ENCODE results near the gene MACROD2. TPM values are rescaled to one million over a fixed set of nuclear protein-coding genes. Genes with fewer than 3 reads are reported as not detected.

MACROD2 gene
- total RNA-seq, 2 donors from 2014 or later, result 8.0 to 19.4 TPM

GRCh38 chr20:15887387-15887786 lies 1892.1 kb downstream of the MACROD2 start:
- Histone ChIP-seq H3K36me3 (no peaks in the 10 kb centered on the region), H3K9me3 (no peaks in the 10 kb centered on the region), H3K27me3 (replicated peaks; ENCODE audit: insufficient read depth) (no peaks in the 10 kb centered on the region), H3K4me1 (replicated peaks) (no peaks in the 10 kb centered on the region), H3K4me3 (no peak overlapping the region), H3K27ac (no peak overlapping the region)
- 86% methylated on average over 2 of the region's 2 CpGs for WGBS
- intact Hi-C loops (cut with DNase I), result no loop called here
- DNase-seq (ENCODE audit: low spot score), result no peak
- TF ChIP-seq CTCF (IDR thresholded peaks at IDR 0.05) (no peak), POLR2AphosphoS5 (IDR thresholded peaks at IDR 0.05) (no peak), POLR2A (IDR thresholded peaks at IDR 0.05) (no peak)

DNA sequence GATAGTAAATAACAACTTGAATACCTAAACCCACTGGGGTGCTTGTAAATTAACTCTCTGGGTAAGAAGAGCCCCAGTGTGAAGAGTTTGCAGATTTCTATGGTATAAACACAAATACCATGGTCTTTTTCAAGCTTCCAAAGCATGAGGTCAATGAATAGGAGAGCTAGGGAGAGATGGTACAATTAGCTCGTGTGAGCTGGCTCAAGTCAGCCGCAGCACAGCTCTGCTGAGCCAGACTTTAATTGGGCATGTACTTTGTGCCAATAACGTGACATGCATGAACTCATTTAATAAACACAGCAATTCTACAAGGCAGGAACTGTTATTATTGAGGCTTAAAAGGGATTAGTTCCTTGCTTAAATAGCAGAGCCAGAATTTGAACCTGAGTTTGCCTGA lies 1893.7 kb downstream of the MACROD2 start:
- no peak overlapping the region for H3K27ac ChIP-seq

GRCh38 chr20:15889514-15890256 lies 1894.4 kb downstream of the MACROD2 start:
- no peaks in the 10 kb centered on the region for H3K36me3 ChIP-seq
- H3K9me3 ChIP-seq, result no peaks in the 10 kb centered on the region
- DNase-seq (ENCODE audit: low spot score), result no peak
- no peaks in the 10 kb centered on the region for H3K4me1 ChIP-seq (replicated peaks)
- H3K27me3 ChIP-seq (replicated peaks; ENCODE audit: insufficient read depth), result no peaks in the 10 kb centered on the region
- H3K27ac ChIP-seq, result no peak overlapping the region
- TF ChIP-seq CTCF (IDR thresholded peaks at IDR 0.05), result no peak
- TF ChIP-seq POLR2AphosphoS5 (IDR thresholded peaks at IDR 0.05), result no peak
- no peak for TF ChIP-seq POLR2A (IDR thresholded peaks at IDR 0.05)
- intact Hi-C loops (cut with DNase I), result loop anchor here (10.0 kb wide), 1 partner anchor 225 kb away; no protein-coding TSS in a partner anchor
- H3K4me3 ChIP-seq, result no peak overlapping the region

More for the DNA sequence above, 1893.7 kb downstream of the MACROD2 start:
- WGBS, result 38% methylated on average over 3 of the region's 3 CpGs
- TF ChIP-seq CTCF (IDR thresholded peaks at IDR 0.05) (no peak), POLR2A (IDR thresholded peaks at IDR 0.05) (no peak), POLR2AphosphoS5 (IDR thresholded peaks at IDR 0.05) (no peak)
- Histone ChIP-seq H3K4me1 (replicated peaks) (no peaks in the 10 kb centered on the region), H3K27me3 (replicated peaks; ENCODE audit: insufficient read depth) (no peaks in the 10 kb centered on the region), H3K9me3 (no peaks in the 10 kb centered on the region), H3K4me3 (no peak overlapping the region), H3K36me3 (no peaks in the 10 kb centered on the region)
- no peak for DNase-seq (ENCODE audit: low spot score)
- intact Hi-C loops (cut with DNase I), result no loop called here

DNA sequence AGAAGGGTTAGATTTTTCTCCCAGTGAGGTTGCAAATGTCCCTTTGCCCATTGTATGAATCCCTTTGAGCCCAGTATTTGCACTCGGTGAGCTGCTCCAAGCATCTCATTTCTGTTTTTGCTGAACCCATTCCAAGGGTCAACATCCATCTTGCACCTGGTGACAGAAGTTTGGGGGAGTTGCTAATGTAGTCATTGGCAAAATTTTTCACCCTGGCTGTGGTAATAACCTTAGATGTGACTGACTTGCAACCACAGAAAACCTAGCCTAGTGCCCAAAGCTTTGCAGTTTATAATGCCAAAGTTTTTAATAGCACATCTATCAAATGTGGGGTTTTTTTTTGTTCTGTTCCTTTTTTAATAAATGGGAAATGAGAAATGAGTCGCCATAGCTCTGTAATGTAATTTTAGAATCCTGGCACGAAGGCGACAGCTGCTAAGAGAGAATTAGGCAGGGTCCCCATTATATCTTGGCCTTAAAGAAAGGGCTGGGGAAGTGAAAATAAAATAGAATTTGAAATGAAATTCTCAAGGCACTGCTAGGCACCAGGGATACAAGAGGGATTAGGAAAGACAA lies 1895.2 kb downstream of the MACROD2 start:
- 61% methylated on average over 4 of the region's 4 CpGs for WGBS
- no peak overlapping the region for H3K4me3 ChIP-seq
- intact Hi-C loops (cut with DNase I), result loop anchor here (10.0 kb wide), 1 partner anchor 226 kb away; no protein-coding TSS in a partner anchor
- no peaks in the 10 kb centered on the region for H3K36me3 ChIP-seq
- DNase-seq (ENCODE audit: low spot score), result no peak
- no peak overlapping the region for H3K27ac ChIP-seq
- no peaks in the 10 kb centered on the region for H3K9me3 ChIP-seq
- H3K4me1 ChIP-seq (replicated peaks), result no peaks in the 10 kb centered on the region
- TF ChIP-seq POLR2AphosphoS5 (IDR thresholded peaks at IDR 0.05) (no peak), POLR2A (IDR thresholded peaks at IDR 0.05) (no peak), CTCF (IDR thresholded peaks at IDR 0.05) (no peak)
- H3K27me3 ChIP-seq (replicated peaks; ENCODE audit: insufficient read depth), result no peaks in the 10 kb centered on the region

GRCh38 chr20:15895126-15895525 lies 1899.8 kb downstream of the MACROD2 start:
- H3K27ac ChIP-seq, result no peak overlapping the region
- intact Hi-C loops (cut with DNase I), result loop anchor here (10.0 kb wide), 1 partner anchor 230 kb away; no protein-coding TSS in a partner anchor
- TF ChIP-seq POLR2A (IDR thresholded peaks at IDR 0.05) (no peak), POLR2AphosphoS5 (IDR thresholded peaks at IDR 0.05) (no peak), CTCF (IDR thresholded peaks at IDR 0.05) (no peak)
- no peaks in the 10 kb centered on the region for H3K4me1 ChIP-seq (replicated peaks)
- 81% methylated on average over 5 of the region's 5 CpGs for WGBS
- DNase-seq (ENCODE audit: low spot score), result no peak
- no peaks in the 10 kb centered on the region for H3K36me3 ChIP-seq
- H3K4me3 ChIP-seq, result no peak overlapping the region
- no peaks in the 10 kb centered on the region for H3K27me3 ChIP-seq (replicated peaks; ENCODE audit: insufficient read depth)
- H3K9me3 ChIP-seq, result no peaks in the 10 kb centered on the region
